GM12878 (cell line): Measurements from ENCODE around the gene ADGRL2. TPM values are rescaled to one million over a fixed set of nuclear protein-coding genes. Genes with fewer than 3 reads are reported as not detected.

Source experiments
- ATAC-seq: fragments of 200-7000 bp; cut with Tn5 transposase; 3 replicates; pipeline ENCODE4 v1.9.1; 2020; ENCODE audit warnings: mild to moderate bottlenecking, moderate library complexity
- BruUV-seq: library from RNA; stranded (reverse); fragments of 400-500 nt; replicated peaks from 2 replicates; lab custom pipeline; 2021; lab: Mats Ljungman, UMichigan
- CTCF ChIA-PET: fragments of 300-600 bp; sonication (Branson Sonifier 250); formaldehyde crosslinking; extraction: SDS; loops from one replicate; lab custom pipeline; 2021; ENCODE audit warnings: inconsistent platforms; lab: Yijun Ruan, JAX
- POLR2A ChIA-PET: fragments of 350-600 bp; formaldehyde crosslinking; extraction: SDS; loops from one replicate; lab custom pipeline; 2021; ENCODE audit warnings: inconsistent platforms; lab: Charles Lee
- RAD21 ChIA-PET: fragments of 300-600 bp; sonication (Branson Sonifier 250); formaldehyde crosslinking; loops from one replicate; lab custom pipeline; 2023; ENCODE audit warnings: antibody characterized with exemption; ENCODE audit not compliant: unreplicated experiment; lab: Charles Lee
- SMC1A ChIA-PET: fragments of 300-600 bp; sonication (Branson Sonifier 250); formaldehyde crosslinking; loops from one replicate; lab custom pipeline; 2023; ENCODE audit not compliant: unreplicated experiment, uncharacterized antibody; lab: Charles Lee
- DNase-seq: peaks from one replicate; pipeline ENCODE4 v3.0.0-alpha.2; 2011; ENCODE audit warnings: low read depth, low spot score
- FAIRE-seq: peaks from 3 replicates; lab custom pipeline; 2011; peaks lifted over from hg19 to GRCh38; lab: Jason Lieb, UNC
- H2AFZ ChIP-seq: 2 replicates; pipeline ENCODE4 v1.6.0; 2011; ENCODE audit warnings: low read depth, low read length, control low read depth; ENCODE audit not compliant: control insufficient read depth
- H3K27ac ChIP-seq: 2 replicates; pipeline ENCODE4 v1.5.1; 2011; ENCODE audit warnings: control low read depth; ENCODE audit not compliant: control insufficient read depth, insufficient read depth
- H3K27me3 ChIP-seq, 2 experiments: replicated peaks in 1 of 2; 2 replicates each; pipeline versions ENCODE4 v1.6.0 to v1.6.1; 2011; ENCODE audit warnings: low read length in 1 of 2; ENCODE audit not compliant: control insufficient read depth in 2 of 2, insufficient read depth in 2 of 2
- H3K36me3 ChIP-seq, 2 experiments: 2 replicates each; pipeline ENCODE4 v1.5.1; 2011; ENCODE audit warnings: low read length in 1 of 2; ENCODE audit not compliant: control insufficient read depth in 2 of 2, insufficient read depth in 2 of 2
- H3K4me1 ChIP-seq: 2 replicates; pipeline ENCODE4 v1.6.1; 2011; ENCODE audit warnings: mild to moderate bottlenecking, low read length, moderate library complexity, mixed read lengths; ENCODE audit not compliant: control insufficient read depth, insufficient read depth
- H3K4me2 ChIP-seq: 2 replicates; pipeline ENCODE4 v1.6.0; 2011; ENCODE audit warnings: control low read depth; ENCODE audit not compliant: control insufficient read depth, insufficient read depth
- H3K4me3 ChIP-seq: fragments of 200-600 bp; sonication (generic); 2 replicates; pipeline ENCODE4 v1.5.1; 2016
- H3K79me2 ChIP-seq: 2 replicates; pipeline ENCODE4 v1.6.0; 2011; ENCODE audit warnings: low read length; ENCODE audit not compliant: control insufficient read depth, insufficient read depth
- H3K9ac ChIP-seq: 2 replicates; pipeline ENCODE4 v1.8.0; 2011; ENCODE audit warnings: low read length, control low read depth, mixed read lengths; ENCODE audit not compliant: control insufficient read depth, insufficient read depth
- H3K9me3 ChIP-seq: replicated peaks from 3 replicates; pipeline ENCODE4 v1.5.1; 2011; ENCODE audit warnings: mild to moderate bottlenecking, low read length; ENCODE audit not compliant: control insufficient read depth, insufficient read depth
- H4K20me1 ChIP-seq: 2 replicates; pipeline ENCODE4 v1.6.0; 2011; ENCODE audit not compliant: control insufficient read depth, insufficient read depth
- KAT2A ChIP-seq: conservative IDR thresholded peaks from 2 replicates; pipeline ENCODE4 v1.6.1; 2011; ENCODE audit warnings: low read depth, low read length; ENCODE audit not compliant: control insufficient read depth
- LARP7 ChIP-seq: fragments of 450-650 bp; IDR thresholded peaks from 2 replicates; pipeline ENCODE4 v1.6.1; 2017; ENCODE audit warnings: mild to moderate bottlenecking
- MTA2 ChIP-seq: fragments of 450-650 bp; IDR thresholded peaks from 2 replicates; pipeline ENCODE4 v1.6.1; 2016; ENCODE audit warnings: low read depth, mild to moderate bottlenecking, moderate library complexity
- RAD51 ChIP-seq: fragments of 450-650 bp; IDR thresholded peaks from 2 replicates; pipeline ENCODE4 v1.6.1; 2016; ENCODE audit warnings: moderate library complexity, mild to moderate bottlenecking, inconsistent platforms
- RELA ChIP-seq: fragments of 450-650 bp; IDR thresholded peaks from 2 replicates; pipeline ENCODE4 v1.8.0; 2014; ENCODE audit warnings: borderline replicate concordance; ENCODE audit not compliant: partially characterized antibody
- RUNX3 ChIP-seq: IDR thresholded peaks from 2 replicates; pipeline ENCODE4 v1.6.1; 2012; ENCODE audit warnings: low read length, inconsistent platforms
- SMC3 ChIP-seq: IDR thresholded peaks from 2 replicates; pipeline ENCODE4 v1.6.1; 2011; ENCODE audit warnings: low read length, improper control_type of control experiment, borderline replicate concordance
- WGBS: methylation state at CpG from one replicate; pipeline ENCODE4 v1.1.6; 2016; ENCODE audit warnings: low lambda C conversion rate; ENCODE audit not compliant: insufficient replicate concordance, insufficient coverage; ENCODE audit errors: missing lambda C conversion rate; 5-methylcytosine and 5-hydroxymethylcytosine counted together
- in situ Hi-C: fragments of 300-500 bp; cut with MboI; formaldehyde crosslinking; loops from 9 replicates; pipeline ENCODE4 v1.14.3; 2018; ENCODE audit warnings: mixed read lengths
- intact Hi-C: fragments of 100-400 bp; cut with micrococcal nuclease; formaldehyde crosslinking; loops from one replicate; pipeline ENCODE4 v1.14.2; 2022; ENCODE audit not compliant: unreplicated experiment
- polyA plus RNA-seq, 11 experiments: library from polyadenylated mRNA; depleted of rRNA in 4 of 11; unstranded in 6 of 11; stranded (reverse) in 5 of 11; fragments of >200 nt; fragmentation: Nextera tagmentation in 4 of 11; fragmentation: Illumina TruSeq in 1 of 11; extraction: Ambion mirVana in 4 of 11; extraction: Trizol in 1 of 11; gene quantifications; 1 replicate in 1 of 11; 2 replicates in 10 of 11; pipeline versions ENCODE4 v1.2.1 to v1.2.3, GENCODE V29; 2011 to 2016; ENCODE audit warnings: inconsistent platforms in 2 of 11, missing spikeins in 2 of 11, low read depth in 1 of 11
- total RNA-seq, 4 experiments: library from RNA; depleted of rRNA in 3 of 4; stranded (reverse); fragments of >200 nt in 3 of 4; fragmentation: Illumina TruSeq in 1 of 4; extraction: Trizol in 1 of 4; gene quantifications; 2 replicates each; pipeline versions ENCODE4 v1.2.1 to v1.2.3, GENCODE V29; 2013 to 2021

The ADGRL2 gene
- total and polyA plus RNA-seq, 10 of the 15 experiments (the other 5 are each of a cell fraction or from before 2014, with no cell fraction given) = 0.03 to 13.6 (median 0.21) TPM

GRCh38 chr1:81850031-81850430 lies 49.3 kb downstream of the ADGRL2 start (continued):
- no peak for TF ChIP-seq RUNX3
- TF ChIP-seq KAT2A = no peak
- no peak for TF ChIP-seq RAD51

- Histone ChIP-seq H2AFZ (no peak overlapping the region), H4K20me1 (no peaks in the 10 kb centered on the region), H3K9me3 (no peaks in the 10 kb centered on the region), H3K36me3 (no peaks in the 10 kb centered on the region), H3K4me2 (no peak overlapping the region), H3K27ac (no peak overlapping the region), H3K9ac (no peak overlapping the region), H3K27me3 (no peaks in the 10 kb centered on the region), H3K4me3 (no peak overlapping the region), H3K79me2 (no peaks in the 10 kb centered on the region), H3K4me1 (no peaks in the 10 kb centered on the region)
- RAD21 ChIA-PET = interaction anchor here (1.3 to 1.5 kb wide), 2 partner anchors 16 to 301 kb away, joined by 5 to 11 read pairs; no protein-coding TSS in a partner anchor
- CTCF ChIA-PET = interaction anchor here (1.0 to 1.7 kb wide), 3 partner anchors 15 to 436 kb away, joined by 3 to 4 read pairs (median 4); no protein-coding TSS in a partner anchor
- in situ Hi-C loops = no loop called here
- no peak for DNase-seq
- BruUV-seq = no TSS peak
- FAIRE-seq = no peak
- intact Hi-C loops = no loop called here
- POLR2A ChIA-PET = no interaction called here
- TF ChIP-seq SMC3 = no peak
- no peak for TF ChIP-seq LARP7
- no peak for TF ChIP-seq RELA
- SMC1A ChIA-PET = interaction anchor here (0.6 to 4.4 kb wide), 9 partner anchors 11 to 300 kb away, joined by 3 to 28 read pairs (median 3); no protein-coding TSS in a partner anchor
- ATAC-seq = no peak; the same call in 2 of the 3 replicates
Measured at GRCh38 chr1:81850495-81850894, 49.8 kb downstream of the ADGRL2 start.

- no TSS peak for BruUV-seq
- Histone ChIP-seq H2AFZ (no peak overlapping the region), H3K36me3 (no peaks in the 10 kb centered on the region), H3K27me3 (no peaks in the 10 kb centered on the region), H3K4me3 (no peak overlapping the region), H4K20me1 (no peaks in the 10 kb centered on the region), H3K9ac (no peak overlapping the region), H3K4me2 (no peak overlapping the region), H3K9me3 (no peaks in the 10 kb centered on the region), H3K27ac (no peak overlapping the region), H3K4me1 (no peaks in the 10 kb centered on the region), H3K79me2 (no peaks in the 10 kb centered on the region)
- SMC1A ChIA-PET = interaction anchor here (0.8 to 4.4 kb wide), 7 partner anchors 11 to 302 kb away, joined by 3 to 28 read pairs (median 3); no protein-coding TSS in a partner anchor
- POLR2A ChIA-PET = interaction anchor here (0.6 kb wide), 1 partner anchor 1253 kb away, joined by 3 read pairs; no protein-coding TSS in a partner anchor
- CTCF ChIA-PET = interaction anchor here (1.3 to 1.7 kb wide), 2 partner anchors 16 to 436 kb away, joined by 3 to 4 read pairs; no protein-coding TSS in a partner anchor
- ATAC-seq (no peak), DNase-seq (no peak), FAIRE-seq (no peak)
- RAD21 ChIA-PET = interaction anchor here (1.3 to 1.5 kb wide), 2 partner anchors 17 to 302 kb away, joined by 5 to 11 read pairs; no protein-coding TSS in a partner anchor
- no peak for TF ChIP-seq MTA2
- in situ Hi-C loops (no loop called here), intact Hi-C loops (no loop called here)
- 29% methylated on average over 2 of the region's 2 CpGs for WGBS
Measured at GRCh38 chr1:81851217-81851616, 50.5 kb downstream of the ADGRL2 start.
